Non-pigmented ciliary epithelial cell (primary cell): Measurements from ENCODE around the gene CROCC.
"Not testable (repeated sequence)": the region's sequence is repeated elsewhere in the genome, so short reads cannot be mapped to it uniquely, and the experiment has no call there.

Source experiments
- DNase-seq: peaks from one replicate; pipeline ENCODE4 v3.0.0-alpha.2; 2010; ENCODE audit warnings: low read depth

Gene CROCC

DNA sequence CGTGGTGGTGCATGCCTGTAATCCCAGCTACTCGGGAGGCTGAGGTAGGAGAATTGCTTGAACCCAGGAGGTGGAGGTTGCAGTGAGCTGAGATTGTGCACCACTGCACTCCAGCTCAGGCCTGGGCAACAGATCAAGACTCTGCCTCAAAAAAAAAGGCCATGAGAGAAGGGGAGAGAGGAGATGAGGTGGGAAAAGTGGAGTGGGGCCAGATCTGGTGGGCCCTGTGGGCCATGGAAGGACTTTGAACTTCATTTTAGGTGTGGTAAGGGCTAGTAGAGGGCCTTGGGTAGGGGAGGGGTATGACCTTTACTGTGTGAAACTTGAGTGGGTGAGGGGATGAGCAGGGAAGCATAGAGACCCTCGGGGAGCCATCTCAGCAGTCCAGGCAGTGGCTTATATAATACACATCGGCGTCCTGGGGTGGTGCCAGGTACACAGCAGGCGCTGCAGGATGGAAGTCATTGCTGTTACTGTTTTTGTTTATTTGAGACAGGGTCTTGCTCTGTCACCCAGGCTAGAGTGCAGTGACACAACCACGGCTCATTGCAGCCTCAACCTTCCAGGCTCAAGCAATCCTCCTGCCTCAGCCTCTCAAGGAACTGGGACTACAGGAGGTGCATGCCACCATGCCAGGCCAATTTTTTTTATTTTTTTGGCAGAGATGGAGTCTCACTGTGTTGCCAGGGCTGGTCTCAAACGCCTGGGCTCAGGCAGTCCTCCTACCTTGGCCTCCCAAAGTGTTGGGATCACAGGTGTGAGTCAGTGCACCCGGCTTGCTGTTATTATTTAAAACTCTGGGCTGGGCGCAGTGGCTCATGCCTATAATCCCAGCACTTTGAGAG, 5.5 kb upstream of the CROCC start:
- DNase-seq = not testable (repeated sequence)

- no peak for DNase-seq
Observed at GRCh38 chr1:16918371-16918770, 3.4 kb upstream of the CROCC start.

GRCh38 chr1:16918936-16919665, 2.6 kb upstream of the CROCC start:
- not testable (repeated sequence) for DNase-seq

DNA sequence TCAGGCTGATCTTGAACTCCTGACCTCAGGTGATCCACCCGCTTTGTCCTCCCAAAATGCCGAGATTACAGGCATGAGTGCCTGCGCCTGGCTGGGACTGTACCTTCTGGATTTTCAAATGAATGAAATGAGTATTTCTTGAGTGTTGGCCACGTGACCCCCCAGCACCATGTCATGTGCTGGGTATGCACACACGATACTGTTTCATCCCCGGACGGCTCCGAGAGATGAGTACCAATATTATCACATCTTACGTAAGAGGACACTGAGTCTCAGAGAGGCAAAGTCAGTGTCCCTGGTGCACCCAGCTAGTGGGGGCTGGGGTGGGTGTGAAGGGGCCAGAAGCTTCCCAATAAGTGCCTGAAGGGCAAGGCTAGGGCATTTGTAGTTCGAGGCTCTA, 780 bp upstream of the CROCC start:
- DNase-seq = no peak

GRCh38 chr1:16922466-16922865, 735 bp downstream of the CROCC start:
- no peak for DNase-seq

DNA sequence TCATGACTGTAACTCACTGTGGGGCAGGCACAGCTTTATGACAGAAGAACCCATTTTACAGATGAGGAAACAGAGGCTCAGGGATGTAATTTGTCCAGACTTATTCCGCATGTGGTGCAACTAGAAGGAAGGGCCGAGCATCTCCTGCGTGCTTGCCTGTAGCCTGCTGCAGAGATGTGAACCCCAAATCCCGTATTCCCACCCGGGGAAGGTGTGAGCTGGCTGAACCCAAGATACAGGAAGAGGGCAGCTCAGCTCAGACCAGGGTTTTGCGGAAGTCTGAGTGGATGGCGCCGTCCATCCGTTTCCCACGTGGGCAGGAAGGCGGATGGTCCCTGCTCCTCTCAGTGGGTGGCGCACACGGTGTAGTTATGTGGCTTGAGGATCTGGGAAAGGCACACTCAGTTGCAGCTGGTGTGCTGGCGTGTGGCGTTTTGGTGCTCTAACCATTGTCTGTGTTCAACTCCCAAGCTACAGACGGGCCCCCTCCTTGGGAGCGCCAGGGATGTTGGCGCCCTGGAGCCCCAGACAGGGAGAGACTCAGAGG, 1.2 kb downstream of the CROCC start:
- DNase-seq = no peak

DNA sequence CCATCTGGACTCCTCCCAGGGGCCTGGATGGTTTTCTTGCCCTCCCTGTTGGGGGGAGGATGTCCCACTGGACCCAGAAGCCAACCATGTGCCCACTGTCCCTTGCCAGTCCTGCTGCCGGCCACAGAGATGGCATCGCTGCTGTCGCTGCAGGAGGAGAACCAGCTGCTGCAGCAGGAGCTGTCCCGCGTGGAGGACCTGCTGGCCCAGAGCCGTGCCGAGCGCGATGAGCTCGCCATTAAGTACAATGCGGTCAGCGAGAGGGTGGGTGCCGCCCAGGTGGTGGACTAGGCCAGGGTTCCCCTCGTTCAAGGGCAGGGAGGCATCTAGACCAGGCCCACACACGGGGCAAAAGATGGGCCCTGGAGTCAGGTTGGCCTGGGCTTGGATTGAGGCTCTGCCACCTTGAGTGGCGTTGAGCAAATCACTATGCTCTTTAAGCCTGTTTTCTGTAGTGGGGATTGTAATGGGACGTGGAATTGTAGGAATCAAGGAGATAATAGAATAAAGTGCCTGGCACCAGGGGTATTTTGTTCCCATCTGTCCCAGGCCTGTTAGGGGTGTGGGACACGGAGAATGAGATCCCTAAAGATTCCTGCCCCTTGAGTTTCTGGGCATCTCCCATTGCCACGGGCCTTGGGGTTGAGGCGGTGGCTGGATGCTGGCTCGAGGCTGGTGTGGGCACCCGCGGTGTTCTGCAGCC, 2.6 kb downstream of the CROCC start:
- no peak for DNase-seq

DNA sequence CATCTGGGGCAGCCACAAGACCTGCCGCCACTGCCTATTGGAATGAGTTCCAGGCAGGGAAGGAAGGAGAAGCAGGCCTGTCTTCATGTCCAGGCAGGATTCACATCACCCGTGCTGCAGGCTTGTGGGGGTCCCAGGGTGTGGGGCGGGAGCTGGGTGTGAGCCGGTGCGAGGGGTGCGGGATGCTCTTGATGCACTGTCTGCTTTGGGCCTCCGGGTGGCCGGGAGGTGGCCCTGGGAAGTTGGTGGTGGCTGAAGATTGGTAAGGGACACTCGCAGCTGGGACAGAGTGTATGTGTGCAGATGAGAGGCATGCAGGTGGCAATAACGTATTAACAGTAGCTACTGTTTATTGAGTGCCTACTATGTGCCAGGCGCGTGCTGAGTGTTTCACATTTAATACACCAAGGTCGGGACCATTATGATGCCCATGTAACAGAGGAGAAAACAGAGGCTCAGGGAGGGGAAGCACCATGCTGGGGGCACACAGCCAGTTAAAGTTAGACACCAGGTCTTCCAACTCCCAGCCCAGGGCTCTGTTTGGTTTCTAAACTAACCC, 3.3 kb downstream of the CROCC start:
- DNase-seq = no peak

GRCh38 chr1:16925635-16926490, 4.1 kb downstream of the CROCC start:
- DNase-seq = no peak

DNA sequence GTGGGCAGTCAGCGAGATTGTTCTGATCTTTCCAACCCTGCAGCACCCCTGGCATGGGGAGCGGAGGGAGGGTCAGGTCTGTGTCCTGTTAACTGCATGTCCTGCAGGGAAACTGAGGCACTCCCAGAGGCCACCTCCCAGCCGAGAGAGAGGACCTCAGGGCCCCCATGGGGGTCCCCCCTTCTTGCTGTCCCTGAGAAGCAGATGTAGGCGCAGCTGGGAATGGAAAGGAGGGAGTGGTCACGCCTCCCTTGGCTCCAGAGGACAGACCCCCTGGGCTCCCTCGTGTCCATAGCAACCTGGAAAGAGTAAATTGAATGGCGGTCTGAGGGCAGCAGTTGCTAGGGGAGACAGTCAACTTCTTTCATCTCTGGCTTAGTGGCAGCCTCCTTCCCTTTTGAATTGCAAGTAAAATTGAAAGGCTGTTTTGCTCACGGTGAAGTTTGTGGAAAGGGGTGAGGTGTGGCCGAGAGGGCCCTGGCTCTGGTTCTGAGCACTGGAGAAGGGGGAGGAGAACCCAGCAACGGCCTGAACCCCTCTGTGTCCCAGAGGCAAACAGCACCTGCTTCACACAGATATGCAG, 4.9 kb downstream of the CROCC start:
- no peak for DNase-seq

DNA sequence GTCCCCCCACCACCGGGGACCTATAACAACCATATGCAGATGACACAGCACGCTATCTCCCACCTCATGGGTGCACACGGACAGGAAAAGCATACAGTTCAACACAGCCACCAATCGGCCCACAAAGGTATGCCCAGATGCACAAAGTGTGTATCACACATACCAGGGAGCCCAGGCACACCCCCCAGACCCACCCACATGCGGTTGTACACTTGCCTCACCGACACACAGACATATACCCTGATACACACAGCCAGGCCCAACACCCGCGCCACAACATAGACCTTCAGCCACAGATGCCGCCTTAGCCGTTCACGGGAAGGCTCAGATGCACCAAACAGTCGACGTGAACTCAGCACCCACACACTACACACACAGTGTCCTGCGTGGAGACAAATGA, 5.5 kb downstream of the CROCC start:
- no peak for DNase-seq

- DNase-seq = no peak
Observed at GRCh38 chr1:16927711-16928485, 6.2 kb downstream of the CROCC start.

DNA sequence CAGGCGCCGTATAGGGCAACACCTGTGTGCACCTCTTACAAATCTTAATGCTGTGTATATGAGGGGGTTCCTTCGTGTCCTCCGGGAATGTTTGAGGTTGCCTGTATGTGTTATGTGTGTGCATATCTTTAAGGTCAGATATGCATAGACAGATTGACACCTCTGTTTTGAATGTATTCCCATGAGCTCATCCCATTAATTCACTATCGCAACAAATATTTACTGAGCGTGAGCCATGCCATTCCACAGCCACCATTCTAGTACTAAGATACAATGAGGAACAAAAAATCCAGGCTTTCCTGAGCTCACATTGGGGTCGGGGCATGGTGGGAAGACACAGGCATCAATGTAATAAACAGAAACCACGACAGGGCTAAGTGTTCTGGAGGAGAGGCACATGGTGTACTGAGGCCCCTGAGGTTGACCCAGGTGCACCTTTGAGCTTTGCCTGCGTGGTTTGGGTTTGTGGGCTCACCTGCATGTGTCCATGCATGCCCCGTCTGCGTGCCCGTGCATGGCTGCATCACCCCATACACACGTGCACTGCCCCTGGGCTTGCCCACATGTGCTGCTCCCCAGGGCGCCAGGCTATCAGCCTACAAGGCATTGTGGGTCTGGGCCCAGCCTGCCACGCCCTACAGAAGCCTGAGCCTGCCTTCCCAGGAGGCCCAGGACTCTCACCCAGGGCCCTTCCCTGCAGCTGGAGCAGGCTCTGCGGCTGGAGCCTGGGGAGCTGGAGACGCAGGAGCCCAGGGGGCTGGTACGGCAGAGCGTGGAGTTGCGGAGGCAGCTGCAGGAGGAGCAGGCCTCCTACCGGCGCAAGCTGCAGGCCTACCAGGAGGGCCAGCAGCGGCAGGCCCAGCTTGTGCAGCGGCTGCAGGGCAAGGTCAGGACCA, 7.7 kb downstream of the CROCC start:
- DNase-seq = not testable (repeated sequence)

DNA sequence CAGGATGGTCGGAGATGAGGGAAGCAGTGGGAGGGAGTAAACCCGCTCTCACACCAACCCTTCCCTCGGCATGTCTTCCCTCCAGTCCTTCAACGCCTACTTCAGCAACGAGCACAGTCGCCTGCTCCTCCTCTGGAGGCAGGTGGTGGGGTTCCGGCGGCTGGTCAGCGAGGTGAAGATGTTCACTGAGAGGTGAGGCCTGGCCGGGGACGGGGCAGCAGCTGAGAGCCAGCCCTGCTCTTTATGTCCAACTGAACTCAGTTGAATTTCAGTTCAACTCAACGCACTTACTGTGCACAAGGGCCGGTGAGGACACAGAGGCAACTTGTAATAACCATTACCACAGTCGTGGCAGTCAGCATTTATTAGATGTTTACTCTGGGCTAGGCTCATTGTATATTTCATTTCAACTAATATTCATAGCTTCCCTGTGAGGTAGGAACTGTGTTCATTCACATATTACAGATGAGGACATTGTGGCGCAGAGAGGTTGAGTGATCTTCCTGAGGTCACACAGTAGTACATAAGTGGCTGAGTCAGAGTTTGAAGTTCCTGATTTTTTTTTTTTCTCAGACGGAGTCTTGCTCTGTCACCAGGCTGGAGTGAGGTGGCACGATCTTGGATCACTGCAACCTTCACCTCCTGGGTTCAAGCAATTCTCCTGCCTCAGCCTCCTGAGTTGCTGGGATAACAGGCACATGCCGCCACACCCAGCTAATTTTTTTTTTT, 9.6 kb downstream of the CROCC start:
- DNase-seq = not testable (repeated sequence)

GRCh38 chr1:16933945-16934344, 12.2 kb downstream of the CROCC start:
- DNase-seq = not testable (repeated sequence)

DNA sequence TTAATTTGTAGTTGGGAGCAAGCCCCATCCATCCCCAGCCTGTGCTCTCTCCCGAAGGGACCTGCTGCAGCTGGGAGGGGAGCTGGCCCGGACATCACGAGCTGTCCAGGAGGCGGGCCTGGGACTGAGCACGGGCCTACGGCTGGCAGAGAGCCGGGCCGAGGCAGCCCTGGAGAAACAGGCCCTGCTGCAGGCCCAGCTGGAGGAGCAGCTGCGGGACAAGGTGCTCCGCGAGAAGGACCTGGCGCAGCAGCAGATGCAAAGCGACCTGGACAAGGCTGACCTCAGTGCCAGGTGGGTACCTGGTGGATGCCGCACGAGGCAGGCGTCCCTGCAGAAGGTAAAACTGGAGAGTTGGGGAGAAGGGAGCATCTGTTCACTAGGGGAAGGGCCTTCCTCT, 14.8 kb downstream of the CROCC start:
- not testable (repeated sequence) for DNase-seq

- DNase-seq = no peak
Observed at GRCh38 chr1:16938351-16939321, 16.9 kb downstream of the CROCC start.
